K562 (cell line): ENCODE data around the gene ZFP92. TPM values are rescaled to one million over a fixed set of nuclear protein-coding genes. Genes with fewer than 3 reads are reported as not detected.

ENCODE experiments used
- BRD9 ChIP-seq: fragments of 450-650 bp; IDR thresholded peaks from 2 replicates; pipeline ENCODE4 v1.6.1; 2018; ENCODE audit warnings: low read depth; ENCODE audit not compliant: partially characterized antibody
- CBX3 ChIP-seq, 2 experiments: IDR thresholded peaks; 1 replicate in 1 of 2; 2 replicates in 1 of 2; pipeline ENCODE4 v1.6.1; 2012; ENCODE audit warnings: inconsistent platforms in 2 of 2, low read length in 2 of 2, borderline replicate concordance in 1 of 2, control low read depth in 1 of 2
- FOXJ2 ChIP-seq: fragments of 200-800 bp; sonication (Bioruptor generic); IDR thresholded peaks from 2 replicates; pipeline ENCODE4 v1.6.1; 2016; ENCODE audit warnings: missing genetic modification characterization, missing compliant biosample characterization
- HOXB6 ChIP-seq: fragments of 250-450 bp; sonication (Bioruptor Pico); IDR thresholded peaks from 2 replicates; pipeline ENCODE4 v1.5.1; 2022; ENCODE audit warnings: mild to moderate bottlenecking, borderline replicate concordance
- KDM5B ChIP-seq: fragments of 200-600 bp; sonication (generic); IDR thresholded peaks from 2 replicates; pipeline ENCODE4 v1.6.1; 2012; ENCODE audit warnings: low read depth, mild to moderate bottlenecking, moderate library complexity, low read length, control low read depth, inconsistent platforms; ENCODE audit not compliant: insufficient replicate concordance
- MCM3 ChIP-seq: fragments of 450-650 bp; IDR thresholded peaks from 2 replicates; pipeline ENCODE4 v1.6.1; 2016
- RCOR1 ChIP-seq, 2 experiments: IDR thresholded peaks; 2 replicates each; pipeline ENCODE4 v1.6.1; 2012; ENCODE audit warnings: low read depth in 2 of 2, low read length in 2 of 2, borderline replicate concordance in 1 of 2, improper control_type of control experiment in 1 of 2
- SMAD2 ChIP-seq: fragments of 150-350 bp; IDR thresholded peaks from 2 replicates; pipeline ENCODE4 v1.6.1; 2014; ENCODE audit warnings: low read depth, mild to moderate bottlenecking, low read length
- SUPT5H ChIP-seq: fragments of 450-650 bp; IDR thresholded peaks from 2 replicates; pipeline ENCODE4 v1.6.1; 2016
- ZBTB7A ChIP-seq: IDR thresholded peaks from 2 replicates; pipeline ENCODE4 v1.6.1; 2011; ENCODE audit warnings: low read depth, mild to moderate bottlenecking, low read length, moderate library complexity, borderline replicate concordance; ENCODE audit not compliant: control insufficient read depth
- ZFP36 ChIP-seq: fragments of 150-350 bp; IDR thresholded peaks from 2 replicates; pipeline ENCODE4 v1.6.1; 2018; ENCODE audit warnings: low read length, low read depth; ENCODE audit not compliant: partially characterized antibody
- ZNF311 ChIP-seq: fragments of 250-450 bp; sonication (Bioruptor Pico); IDR thresholded peaks from 2 replicates; pipeline ENCODE4 v1.4.0; 2020; ENCODE audit warnings: mild to moderate bottlenecking, moderate library complexity
- ZZZ3 ChIP-seq: fragments of 450-650 bp; IDR thresholded peaks from 2 replicates; pipeline ENCODE4 v1.6.1; 2016; ENCODE audit warnings: antibody characterized with exemption, mild to moderate bottlenecking, moderate library complexity
- polyA plus RNA-seq, 8 experiments: library from polyadenylated mRNA; depleted of rRNA in 4 of 8; stranded (reverse) in 5 of 8; unstranded in 3 of 8; fragments of >200 nt; fragmentation: Nextera tagmentation in 2 of 8; fragmentation: Illumina TruSeq in 1 of 8; extraction: Ambion mirVana in 2 of 8; extraction: Trizol in 1 of 8; gene quantifications; 2 replicates each; pipeline versions ENCODE4 v1.2.1 to v1.2.3, GENCODE V29; 2011 to 2014; ENCODE audit warnings: inconsistent platforms in 1 of 8, missing spikeins in 1 of 8
- total RNA-seq, 7 experiments: library from RNA; depleted of rRNA in 6 of 7; stranded (reverse); fragments of >200 nt in 6 of 7; fragmentation: Illumina TruSeq in 2 of 7; extraction: Trizol in 2 of 7; gene quantifications; 2 replicates each; pipeline versions ENCODE4 v1.2.1 to v1.2.3, GENCODE V29; 2011 to 2021; ENCODE audit warnings: low replicate concordance in 1 of 7
- TF ChIP-seq, protein P1 (sequence below): fragments of 450-650 bp; IDR thresholded peaks from one replicate; pipeline ENCODE4 v1.6.1; 2018; ENCODE audit warnings: mild to moderate bottlenecking, moderate library complexity; ENCODE audit not compliant: partially characterized antibody
- TF ChIP-seq, protein P2 (sequence below): fragments of 200-800 bp; sonication (Bioruptor generic); IDR thresholded peaks from 2 replicates; pipeline ENCODE4 v1.6.1; 2017; ENCODE audit warnings: missing genetic modification characterization, missing compliant biosample characterization
- TF ChIP-seq, protein P3 (sequence below): fragments of 250-450 bp; sonication (Bioruptor Pico); IDR thresholded peaks from 2 replicates; pipeline ENCODE4 v1.5.0; 2022; ENCODE audit warnings: mild to moderate bottlenecking
- TF ChIP-seq, protein P4 (sequence below): sonication (generic); formaldehyde crosslinking; IDR thresholded peaks from 2 replicates; pipeline ENCODE4 v1.9.0; 2022; ENCODE audit warnings: mild to moderate bottlenecking, missing genetic modification reagents
- TF ChIP-seq, protein P5 (sequence below), 2 experiments: fragments of 450-650 bp; conservative IDR thresholded peaks; 2 replicates each; pipeline ENCODE4 v1.6.1; 2017; ENCODE audit warnings: mild to moderate bottlenecking in 2 of 2, moderate library complexity in 2 of 2
- TF ChIP-seq, protein P6 (sequence below): IDR thresholded peaks from 3 replicates; pipeline ENCODE4 v1.6.1; 2011; ENCODE audit warnings: borderline replicate concordance, mild to moderate bottlenecking; ENCODE audit not compliant: insufficient read length, insufficient read depth

The ZFP92 gene
- total and polyA plus RNA-seq, 9 of the 15 experiments (the other 6 are each of a cell fraction or from before 2014, with no cell fraction given) = 0.32 to 3.3 (median 1.8) TPM

DNA sequence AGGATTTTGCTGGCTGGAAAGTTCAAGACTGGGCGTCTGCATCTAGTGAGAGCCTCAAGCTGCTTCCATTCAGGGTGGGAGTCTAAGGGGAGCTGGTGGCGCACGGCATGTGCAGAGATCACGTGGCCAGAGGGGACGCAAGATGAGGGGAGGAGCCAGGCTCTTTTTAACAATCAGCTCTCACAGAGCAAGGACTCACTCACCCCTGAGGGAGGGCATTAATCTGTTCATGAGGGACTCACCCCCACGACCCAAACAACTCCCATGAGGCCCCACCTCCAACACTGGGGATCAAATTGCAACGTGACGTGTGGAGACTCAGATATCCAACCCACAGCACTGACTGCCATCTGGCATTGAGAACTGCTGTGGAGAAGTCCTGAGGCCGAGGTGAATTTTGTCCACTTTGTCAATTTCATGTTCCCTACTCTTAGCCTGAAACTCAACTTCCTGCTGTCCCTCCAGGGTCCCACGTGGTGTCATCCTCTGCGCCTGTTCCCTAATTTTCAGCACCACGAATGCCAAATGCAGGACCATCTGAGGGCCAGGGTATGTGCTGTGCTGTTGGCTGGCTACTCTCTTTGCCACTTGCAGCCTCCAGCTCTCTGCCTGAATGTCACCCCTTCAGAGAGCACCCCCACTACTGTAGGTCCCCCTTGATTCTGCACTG is 5.6 kb downstream of the ZFP92 start (continued):
- TF ChIP-seq, protein P1, sequence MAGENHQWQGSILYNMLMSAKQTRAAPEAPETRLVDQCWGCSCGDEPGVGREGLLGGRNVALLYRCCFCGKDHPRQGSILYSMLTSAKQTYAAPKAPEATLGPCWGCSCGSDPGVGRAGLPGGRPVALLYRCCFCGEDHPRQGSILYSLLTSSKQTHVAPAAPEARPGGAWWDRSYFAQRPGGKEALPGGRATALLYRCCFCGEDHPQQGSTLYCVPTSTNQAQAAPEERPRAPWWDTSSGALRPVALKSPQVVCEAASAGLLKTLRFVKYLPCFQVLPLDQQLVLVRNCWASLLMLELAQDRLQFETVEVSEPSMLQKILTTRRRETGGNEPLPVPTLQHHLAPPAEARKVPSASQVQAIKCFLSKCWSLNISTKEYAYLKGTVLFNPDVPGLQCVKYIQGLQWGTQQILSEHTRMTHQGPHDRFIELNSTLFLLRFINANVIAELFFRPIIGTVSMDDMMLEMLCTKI = no peak
- no peak for TF ChIP-seq MCM3
- TF ChIP-seq FOXJ2 = no peak
- no peak for TF ChIP-seq SMAD2
- TF ChIP-seq, protein P2, sequence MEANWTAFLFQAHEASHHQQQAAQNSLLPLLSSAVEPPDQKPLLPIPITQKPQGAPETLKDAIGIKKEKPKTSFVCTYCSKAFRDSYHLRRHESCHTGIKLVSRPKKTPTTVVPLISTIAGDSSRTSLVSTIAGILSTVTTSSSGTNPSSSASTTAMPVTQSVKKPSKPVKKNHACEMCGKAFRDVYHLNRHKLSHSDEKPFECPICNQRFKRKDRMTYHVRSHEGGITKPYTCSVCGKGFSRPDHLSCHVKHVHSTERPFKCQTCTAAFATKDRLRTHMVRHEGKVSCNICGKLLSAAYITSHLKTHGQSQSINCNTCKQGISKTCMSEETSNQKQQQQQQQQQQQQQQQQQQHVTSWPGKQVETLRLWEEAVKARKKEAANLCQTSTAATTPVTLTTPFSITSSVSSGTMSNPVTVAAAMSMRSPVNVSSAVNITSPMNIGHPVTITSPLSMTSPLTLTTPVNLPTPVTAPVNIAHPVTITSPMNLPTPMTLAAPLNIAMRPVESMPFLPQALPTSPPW = peak; percentile 31; the same call in 1 of the 2 replicates
- TF ChIP-seq KDM5B = no peak
- TF ChIP-seq, protein P3, sequence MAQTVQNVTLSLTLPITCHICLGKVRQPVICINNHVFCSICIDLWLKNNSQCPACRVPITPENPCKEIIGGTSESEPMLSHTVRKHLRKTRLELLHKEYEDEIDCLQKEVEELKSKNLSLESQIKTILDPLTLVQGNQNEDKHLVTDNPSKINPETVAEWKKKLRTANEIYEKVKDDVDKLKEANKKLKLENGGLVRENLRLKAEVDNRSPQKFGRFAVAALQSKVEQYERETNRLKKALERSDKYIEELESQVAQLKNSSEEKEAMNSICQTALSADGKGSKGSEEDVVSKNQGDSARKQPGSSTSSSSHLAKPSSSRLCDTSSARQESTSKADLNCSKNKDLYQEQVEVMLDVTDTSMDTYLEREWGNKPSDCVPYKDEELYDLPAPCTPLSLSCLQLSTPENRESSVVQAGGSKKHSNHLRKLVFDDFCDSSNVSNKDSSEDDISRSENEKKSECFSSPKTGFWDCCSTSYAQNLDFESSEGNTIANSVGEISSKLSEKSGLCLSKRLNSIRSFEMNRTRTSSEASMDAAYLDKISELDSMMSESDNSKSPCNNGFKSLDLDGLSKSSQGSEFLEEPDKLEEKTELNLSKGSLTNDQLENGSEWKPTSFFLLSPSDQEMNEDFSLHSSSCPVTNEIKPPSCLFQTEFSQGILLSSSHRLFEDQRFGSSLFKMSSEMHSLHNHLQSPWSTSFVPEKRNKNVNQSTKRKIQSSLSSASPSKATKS (CRISPR knock-in tag) = no peak
- no peak for TF ChIP-seq ZNF311
- TF ChIP-seq, protein P4, sequence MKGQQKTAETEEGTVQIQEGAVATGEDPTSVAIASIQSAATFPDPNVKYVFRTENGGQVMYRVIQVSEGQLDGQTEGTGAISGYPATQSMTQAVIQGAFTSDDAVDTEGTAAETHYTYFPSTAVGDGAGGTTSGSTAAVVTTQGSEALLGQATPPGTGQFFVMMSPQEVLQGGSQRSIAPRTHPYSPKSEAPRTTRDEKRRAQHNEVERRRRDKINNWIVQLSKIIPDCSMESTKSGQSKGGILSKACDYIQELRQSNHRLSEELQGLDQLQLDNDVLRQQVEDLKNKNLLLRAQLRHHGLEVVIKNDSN (CRISPR knock-in tag) = peak; percentile 78
- TF ChIP-seq, protein P5, sequence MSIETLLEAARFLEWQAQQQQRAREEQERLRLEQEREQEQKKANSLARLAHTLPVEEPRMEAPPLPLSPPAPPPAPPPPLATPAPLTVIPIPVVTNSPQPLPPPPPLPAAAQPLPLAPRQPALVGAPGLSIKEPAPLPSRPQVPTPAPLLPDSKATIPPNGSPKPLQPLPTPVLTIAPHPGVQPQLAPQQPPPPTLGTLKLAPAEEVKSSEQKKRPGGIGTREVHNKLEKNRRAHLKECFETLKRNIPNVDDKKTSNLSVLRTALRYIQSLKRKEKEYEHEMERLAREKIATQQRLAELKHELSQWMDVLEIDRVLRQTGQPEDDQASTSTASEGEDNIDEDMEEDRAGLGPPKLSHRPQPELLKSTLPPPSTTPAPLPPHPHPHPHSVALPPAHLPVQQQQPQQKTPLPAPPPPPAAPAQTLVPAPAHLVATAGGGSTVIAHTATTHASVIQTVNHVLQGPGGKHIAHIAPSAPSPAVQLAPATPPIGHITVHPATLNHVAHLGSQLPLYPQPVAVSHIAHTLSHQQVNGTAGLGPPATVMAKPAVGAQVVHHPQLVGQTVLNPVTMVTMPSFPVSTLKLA (conservative IDR thresholded peaks at IDR 0.05) = peak; percentile 44 to 56; a peak in 2 of 4 replicates
- no peak for TF ChIP-seq SUPT5H
- no peak for TF ChIP-seq ZFP36
- no peak for TF ChIP-seq ZBTB7A
- TF ChIP-seq ZZZ3 = no peak
- TF ChIP-seq HOXB6 (CRISPR knock-in tag) = no peak
- TF ChIP-seq BRD9 = no peak
- TF ChIP-seq RCOR1 (IDR thresholded peaks at IDR 0.05; ENCODE audit: borderline replicate concordance in 1 of 2, low read depth in 2 of 2, low read length in 2 of 2) = no peak
- TF ChIP-seq, protein P6, sequence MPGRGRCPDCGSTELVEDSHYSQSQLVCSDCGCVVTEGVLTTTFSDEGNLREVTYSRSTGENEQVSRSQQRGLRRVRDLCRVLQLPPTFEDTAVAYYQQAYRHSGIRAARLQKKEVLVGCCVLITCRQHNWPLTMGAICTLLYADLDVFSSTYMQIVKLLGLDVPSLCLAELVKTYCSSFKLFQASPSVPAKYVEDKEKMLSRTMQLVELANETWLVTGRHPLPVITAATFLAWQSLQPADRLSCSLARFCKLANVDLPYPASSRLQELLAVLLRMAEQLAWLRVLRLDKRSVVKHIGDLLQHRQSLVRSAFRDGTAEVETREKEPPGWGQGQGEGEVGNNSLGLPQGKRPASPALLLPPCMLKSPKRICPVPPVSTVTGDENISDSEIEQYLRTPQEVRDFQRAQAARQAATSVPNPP = no peak
- TF ChIP-seq CBX3 (IDR thresholded peaks at IDR 0.05; ENCODE audit: borderline replicate concordance in 1 of 2, low read length in 2 of 2) = no peak
